Measurements from ENCODE around the gene CATSPER3. TPM values are rescaled to one million over a fixed set of nuclear protein-coding genes. Genes with fewer than 3 reads are reported as not detected.

CATSPER3 gene
- total and polyA plus RNA-seq, 2 donors from 2014 or later: 1.4 TPM

DNA sequence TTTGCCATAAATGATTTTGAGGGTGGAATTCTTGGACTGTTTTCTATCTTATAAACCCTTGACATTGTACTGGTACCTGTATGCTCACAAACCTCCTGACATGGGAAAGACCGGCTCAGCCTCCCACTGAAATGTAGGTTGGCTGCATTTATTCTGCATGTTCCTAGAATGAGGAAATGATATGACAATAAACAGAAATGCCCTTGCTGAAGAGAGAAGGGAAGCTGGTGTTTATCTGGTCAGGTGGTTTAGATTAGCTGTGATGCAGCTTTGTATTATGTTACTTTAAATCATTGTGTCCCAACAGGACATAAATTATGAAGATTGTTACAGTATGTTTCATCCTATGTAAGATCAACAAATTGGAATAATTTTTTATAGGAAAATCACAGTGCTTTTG is 23.1 kb upstream of the CATSPER3 start:
- H3K4me1 ChIP-seq (ENCODE audit: control insufficient read depth in 2 of 3, insufficient read depth in 2 of 3, low read depth in 1 of 3, low read length in 3 of 3): peaks cover 0 to 10% (median 0%) of the 10 kb centered on the region in 3 donors
- intact Hi-C loops (cut with DNase I): no loop called here
- DNase-seq: no peak
- TF ChIP-seq, protein P1, sequence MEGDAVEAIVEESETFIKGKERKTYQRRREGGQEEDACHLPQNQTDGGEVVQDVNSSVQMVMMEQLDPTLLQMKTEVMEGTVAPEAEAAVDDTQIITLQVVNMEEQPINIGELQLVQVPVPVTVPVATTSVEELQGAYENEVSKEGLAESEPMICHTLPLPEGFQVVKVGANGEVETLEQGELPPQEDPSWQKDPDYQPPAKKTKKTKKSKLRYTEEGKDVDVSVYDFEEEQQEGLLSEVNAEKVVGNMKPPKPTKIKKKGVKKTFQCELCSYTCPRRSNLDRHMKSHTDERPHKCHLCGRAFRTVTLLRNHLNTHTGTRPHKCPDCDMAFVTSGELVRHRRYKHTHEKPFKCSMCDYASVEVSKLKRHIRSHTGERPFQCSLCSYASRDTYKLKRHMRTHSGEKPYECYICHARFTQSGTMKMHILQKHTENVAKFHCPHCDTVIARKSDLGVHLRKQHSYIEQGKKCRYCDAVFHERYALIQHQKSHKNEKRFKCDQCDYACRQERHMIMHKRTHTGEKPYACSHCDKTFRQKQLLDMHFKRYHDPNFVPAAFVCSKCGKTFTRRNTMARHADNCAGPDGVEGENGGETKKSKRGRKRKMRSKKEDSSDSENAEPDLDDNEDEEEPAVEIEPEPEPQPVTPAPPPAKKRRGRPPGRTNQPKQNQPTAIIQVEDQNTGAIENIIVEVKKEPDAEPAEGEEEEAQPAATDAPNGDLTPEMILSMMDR (IDR thresholded peaks at IDR 0.05; ENCODE audit: borderline replicate concordance, extremely low read depth, insufficient read depth): no peak
- no peak overlapping the region for H3K4me3 ChIP-seq (ENCODE audit: low read length in 3 of 3)
- no peak for FAIRE-seq
- no peaks in the 10 kb centered on the region for H3K27me3 ChIP-seq (ENCODE audit: control insufficient read depth, insufficient read depth, low read length)
- H3K27ac ChIP-seq (ENCODE audit: low read depth in 2 of 2, low read length in 2 of 2): no peak overlapping the region
- no peak overlapping the region for H3K9ac ChIP-seq (ENCODE audit: low read length in 3 of 3)
- no peaks in the 10 kb centered on the region for H3K9me3 ChIP-seq (ENCODE audit: control insufficient read depth in 2 of 3, insufficient read depth in 1 of 3, low read length in 3 of 3)
- H3K36me3 ChIP-seq (ENCODE audit: control insufficient read depth in 2 of 3, insufficient read depth in 3 of 3, low read length in 3 of 3): no peaks in the 10 kb centered on the region

- no peak for DNase-seq
- TF ChIP-seq, protein P1 (IDR thresholded peaks at IDR 0.05; ENCODE audit: borderline replicate concordance, extremely low read depth, insufficient read depth): no peak
- Histone ChIP-seq H3K9me3 (ENCODE audit: control insufficient read depth in 2 of 3, insufficient read depth in 1 of 3, low read length in 3 of 3) (no peaks in the 10 kb centered on the region), H3K27me3 (ENCODE audit: control insufficient read depth, insufficient read depth, low read length) (no peaks in the 10 kb centered on the region), H3K9ac (ENCODE audit: low read length in 3 of 3) (no peak overlapping the region), H3K27ac (ENCODE audit: low read depth in 2 of 2, low read length in 2 of 2) (no peak overlapping the region), H3K36me3 (ENCODE audit: control insufficient read depth in 2 of 3, insufficient read depth in 3 of 3, low read length in 3 of 3) (no peaks in the 10 kb centered on the region), H3K4me1 (ENCODE audit: control insufficient read depth in 2 of 3, insufficient read depth in 2 of 3, low read depth in 1 of 3, low read length in 3 of 3) (peaks cover 0 to 10% (median 0%) of the 10 kb centered on the region in 3 donors), H3K4me3 (ENCODE audit: low read length in 3 of 3) (no peak overlapping the region)
- FAIRE-seq: no peak
- intact Hi-C loops (cut with DNase I): no loop called here
These were observed 22.7 kb upstream of the CATSPER3 start for GRCh38 chr5:134945041-134945440.

DNA sequence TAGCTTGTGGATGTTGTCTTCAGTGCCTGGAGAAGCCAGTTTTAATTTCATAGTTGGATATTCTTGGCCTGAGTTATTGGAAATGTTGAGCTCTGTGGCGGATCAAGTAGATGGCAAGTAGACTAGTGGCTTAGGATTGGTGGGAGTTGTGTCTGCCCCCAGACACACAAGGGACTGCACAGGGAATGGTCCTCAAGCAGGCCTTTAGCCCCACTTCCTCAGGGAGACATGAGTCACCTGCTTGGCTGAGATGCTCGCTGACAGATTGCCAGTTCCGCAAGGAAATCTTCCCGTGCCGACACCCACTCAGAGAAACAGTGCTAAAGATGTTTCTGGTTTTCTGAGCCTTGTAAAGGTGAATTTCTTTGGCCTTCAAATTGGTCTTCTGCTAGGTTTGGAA is 18.8 kb upstream of the CATSPER3 start:
- no peaks in the 10 kb centered on the region for H3K36me3 ChIP-seq (ENCODE audit: control insufficient read depth in 2 of 3, insufficient read depth in 3 of 3, low read length in 3 of 3)
- H3K27ac ChIP-seq (ENCODE audit: low read depth in 2 of 2, low read length in 2 of 2): no peak overlapping the region
- TF ChIP-seq, protein P1 (IDR thresholded peaks at IDR 0.05; ENCODE audit: borderline replicate concordance, extremely low read depth, insufficient read depth): no peak
- no peaks in the 10 kb centered on the region for H3K27me3 ChIP-seq (ENCODE audit: control insufficient read depth, insufficient read depth, low read length)
- no peak for DNase-seq
- no peak overlapping the region for H3K9ac ChIP-seq (ENCODE audit: low read length in 3 of 3)
- no peak overlapping the region for H3K4me3 ChIP-seq (ENCODE audit: low read length in 3 of 3)
- no peaks in the 10 kb centered on the region for H3K9me3 ChIP-seq (ENCODE audit: control insufficient read depth in 2 of 3, insufficient read depth in 1 of 3, low read length in 3 of 3)
- peaks cover 0 to 10% (median 0%) of the 10 kb centered on the region in 3 donors for H3K4me1 ChIP-seq (ENCODE audit: control insufficient read depth in 2 of 3, insufficient read depth in 2 of 3, low read depth in 1 of 3, low read length in 3 of 3)
- intact Hi-C loops (cut with DNase I): no loop called here
- no peak for FAIRE-seq

GRCh38 chr5:134949316-134949715 is 18.4 kb upstream of the CATSPER3 start:
- no peak for DNase-seq
- Histone ChIP-seq H3K9ac (ENCODE audit: low read length in 3 of 3) (no peak overlapping the region), H3K27ac (ENCODE audit: low read depth in 2 of 2, low read length in 2 of 2) (no peak overlapping the region), H3K36me3 (ENCODE audit: control insufficient read depth in 2 of 3, insufficient read depth in 3 of 3, low read length in 3 of 3) (no peaks in the 10 kb centered on the region), H3K9me3 (ENCODE audit: control insufficient read depth in 2 of 3, insufficient read depth in 1 of 3, low read length in 3 of 3) (peaks cover 0 to 4% (median 0%) of the 10 kb centered on the region in 3 donors), H3K27me3 (ENCODE audit: control insufficient read depth, insufficient read depth, low read length) (no peaks in the 10 kb centered on the region), H3K4me3 (ENCODE audit: low read length in 3 of 3) (no peak overlapping the region), H3K4me1 (ENCODE audit: control insufficient read depth in 2 of 3, insufficient read depth in 2 of 3, low read depth in 1 of 3, low read length in 3 of 3) (peaks cover 0 to 6% (median 0%) of the 10 kb centered on the region in 3 donors)
- no peak for FAIRE-seq
- intact Hi-C loops (cut with DNase I): no loop called here
- TF ChIP-seq, protein P1 (IDR thresholded peaks at IDR 0.05; ENCODE audit: borderline replicate concordance, extremely low read depth, insufficient read depth): no peak
